ENCODE results near the gene ADNP. TPM values are rescaled to one million over a fixed set of nuclear protein-coding genes. Genes with fewer than 3 reads are reported as not detected.

Gene ADNP
- total RNA-seq, 1 experiment from 2014 or later, result 143 TPM

DNA sequence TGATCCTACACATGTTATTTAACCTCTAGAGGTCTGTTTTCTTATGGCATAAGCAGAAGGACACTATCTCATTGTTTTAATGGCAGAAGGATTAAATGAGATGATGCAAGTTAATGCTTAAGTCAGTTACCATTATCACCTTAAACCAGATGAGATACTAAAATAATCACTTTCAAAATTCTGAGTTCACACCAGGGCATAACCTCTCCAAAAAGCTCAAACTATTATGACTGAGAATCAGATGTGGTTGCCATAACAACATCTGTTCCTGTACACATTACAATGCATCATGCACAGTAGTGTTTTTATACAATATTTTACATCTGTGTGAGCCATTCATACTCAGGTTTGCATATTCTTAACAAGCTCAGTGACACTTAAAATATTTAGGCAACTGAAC is 10.2 kb downstream of the ADNP start:
- H2BK15ac ChIP-seq (ENCODE audit: low read depth, low read length), result no peak overlapping the region
- no peak overlapping the region for H3T11ph ChIP-seq (ENCODE audit: low read length)
- no peak overlapping the region for H3K4me2 ChIP-seq (ENCODE audit: insufficient read depth, insufficient read length, low read length)
- H4K8ac ChIP-seq (replicated peaks; ENCODE audit: insufficient read length, low read depth, low read length), result no peak overlapping the region
- no peak overlapping the region for H3K14ac ChIP-seq (ENCODE audit: insufficient read depth, low read length)
- Mint-ChIP-seq H3K36me3 (ENCODE audit: insufficient read depth in 1 of 3, low read depth in 3 of 3) (peaks cover 15 to 63% (median 62%) of the 10 kb centered on the region in 3 experiments; a peak in 6 of 7 replicates), H3K4me1 (peaks cover 51 to 70% of the 10 kb centered on the region in 2 experiments), H3K27me3 (ENCODE audit: low read depth) (no peaks in the 10 kb centered on the region), H3K9me3 (no peaks in the 10 kb centered on the region), H3K4me3 (no peak overlapping the region), H3K27ac (no peak overlapping the region)
- no peak overlapping the region for H2BK20ac ChIP-seq (ENCODE audit: low read depth, low read length, poor library complexity, severe bottlenecking)
- no peak overlapping the region for H3K23ac ChIP-seq (ENCODE audit: insufficient read length, low read depth, low read length)
- DNase-seq, result no peak
- no peak overlapping the region for H3K27ac ChIP-seq (ENCODE audit: insufficient read length, low read depth, low read length)
- no peak overlapping the region for H4K91ac ChIP-seq (ENCODE audit: insufficient read length, low read depth, low read length)
- H2BK5ac ChIP-seq (ENCODE audit: insufficient read length, low read length), result no peak overlapping the region
- H3K18ac ChIP-seq (ENCODE audit: insufficient read length, low read depth, low read length), result no peak overlapping the region
- H3K4me1 ChIP-seq (ENCODE audit: insufficient read depth, low read length), result peaks cover 2% of the 10 kb centered on the region; the same call in 1 of the 2 replicates
- H3K79me2 ChIP-seq (ENCODE audit: insufficient read depth, low read length), result peaks cover 91% of the 10 kb centered on the region
- no peak overlapping the region for H3K9ac ChIP-seq (ENCODE audit: extremely low read depth, insufficient read length, low read length)
- TF ChIP-seq, protein P1, sequence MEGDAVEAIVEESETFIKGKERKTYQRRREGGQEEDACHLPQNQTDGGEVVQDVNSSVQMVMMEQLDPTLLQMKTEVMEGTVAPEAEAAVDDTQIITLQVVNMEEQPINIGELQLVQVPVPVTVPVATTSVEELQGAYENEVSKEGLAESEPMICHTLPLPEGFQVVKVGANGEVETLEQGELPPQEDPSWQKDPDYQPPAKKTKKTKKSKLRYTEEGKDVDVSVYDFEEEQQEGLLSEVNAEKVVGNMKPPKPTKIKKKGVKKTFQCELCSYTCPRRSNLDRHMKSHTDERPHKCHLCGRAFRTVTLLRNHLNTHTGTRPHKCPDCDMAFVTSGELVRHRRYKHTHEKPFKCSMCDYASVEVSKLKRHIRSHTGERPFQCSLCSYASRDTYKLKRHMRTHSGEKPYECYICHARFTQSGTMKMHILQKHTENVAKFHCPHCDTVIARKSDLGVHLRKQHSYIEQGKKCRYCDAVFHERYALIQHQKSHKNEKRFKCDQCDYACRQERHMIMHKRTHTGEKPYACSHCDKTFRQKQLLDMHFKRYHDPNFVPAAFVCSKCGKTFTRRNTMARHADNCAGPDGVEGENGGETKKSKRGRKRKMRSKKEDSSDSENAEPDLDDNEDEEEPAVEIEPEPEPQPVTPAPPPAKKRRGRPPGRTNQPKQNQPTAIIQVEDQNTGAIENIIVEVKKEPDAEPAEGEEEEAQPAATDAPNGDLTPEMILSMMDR (conservative IDR thresholded peaks at IDR 0.05), result no peak
- no peak overlapping the region for H4K5ac ChIP-seq (ENCODE audit: insufficient read length, low read depth, low read length)
- no peaks in the 10 kb centered on the region for H4K20me1 ChIP-seq (ENCODE audit: control insufficient read depth, insufficient read depth, insufficient read length)
- H2BK12ac ChIP-seq (ENCODE audit: insufficient read length, low read depth, low read length), result no peak overlapping the region
- H2AFZ ChIP-seq (ENCODE audit: low read length), result no peak overlapping the region
- H3K79me1 ChIP-seq (ENCODE audit: insufficient read depth, low read depth, low read length, poor library complexity, severe bottlenecking), result no peaks in the 10 kb centered on the region
- H3K56ac ChIP-seq (ENCODE audit: insufficient read length, low read depth, low read length), result no peak overlapping the region
- H3K4ac ChIP-seq (ENCODE audit: low read depth, low read length), result no peak overlapping the region
- no peaks in the 10 kb centered on the region for H3K9me3 ChIP-seq (ENCODE audit: control insufficient read depth, low read depth, low read length)
- H3K23me2 ChIP-seq (ENCODE audit: insufficient read length, low read depth, low read length, poor library complexity, severe bottlenecking), result no peaks in the 10 kb centered on the region
- no peak overlapping the region for H2BK120ac ChIP-seq (ENCODE audit: low read depth, low read length, poor library complexity, severe bottlenecking)
- H3K27me3 ChIP-seq (ENCODE audit: insufficient read depth, low read length), result no peaks in the 10 kb centered on the region
- H2AK5ac ChIP-seq (ENCODE audit: insufficient read length, low read length), result no peak overlapping the region
